Adrenal gland (tissue), 5 donors: ENCODE results near the gene LCOR.

Experiments used
- CTCF ChIP-seq, 6 experiments: fragments of 450-650 bp in 4 of 6; fragments of 200-600 bp in 2 of 6; sonication (generic) in 1 of 6; IDR thresholded peaks; 1 replicate in 5 of 6; 2 replicates in 1 of 6; pipeline versions ENCODE4 v1.5.1 to v1.8.0; 2016 to 2021; ENCODE audit warnings: antibody characterized with exemption in 6 of 6, mild to moderate bottlenecking in 2 of 6, moderate library complexity in 1 of 6
- POLR2A ChIP-seq, 2 donors: fragments of 450-650 bp; IDR thresholded peaks; one replicate each; pipeline ENCODE4 v1.6.1; 2017; ENCODE audit warnings: antibody characterized with exemption in 2 of 2, mild to moderate bottlenecking in 2 of 2, moderate library complexity in 1 of 2
- donor health status: DM: no; HTN: no; CAD: no.

- TF ChIP-seq CTCF (IDR thresholded peaks at IDR 0.05): no peak
- no peak for TF ChIP-seq POLR2A (IDR thresholded peaks at IDR 0.05)
Observed at GRCh38 chr10:96856317-96856716, 24.2 kb downstream of the LCOR start.
